ENCODE results near the gene HOXD13. TPM values are rescaled to one million over a fixed set of nuclear protein-coding genes. Genes with fewer than 3 reads are reported as not detected.

Gene HOXD13
- total and polyA plus RNA-seq, 2 of the 8 experiments (the other 6 are each of a cell fraction or from before 2014, with no cell fraction given): not detected

GRCh38 chr2:176126929-176127773 lies 34.6 kb downstream of the HOXD13 start (continued):
- TF ChIP-seq CTCF (IDR thresholded peaks at IDR 0.05; ENCODE audit: control extremely low read depth in 1 of 3, insufficient read depth in 1 of 3, low read depth in 1 of 3, low read length in 3 of 3) (peak; percentile 31 to 74 (median 68)), SIX5 (IDR thresholded peaks at IDR 0.05; ENCODE audit: low read depth, low read length) (no peak), EZH2 (IDR thresholded peaks at IDR 0.05; ENCODE audit: low read depth, low read length, severe bottlenecking) (no peak), RXRA (IDR thresholded peaks at IDR 0.05; ENCODE audit: insufficient read depth, low read depth, low read length) (no peak), POU5F1 (IDR thresholded peaks at IDR 0.05; ENCODE audit: low read depth, low read length) (no peak), EGR1 (IDR thresholded peaks at IDR 0.05; ENCODE audit: borderline replicate concordance, low read depth, low read length) (no peak), BCL11A (IDR thresholded peaks at IDR 0.05; ENCODE audit: low read depth in 2 of 2, low read length in 2 of 2) (no peak), RFX5 (IDR thresholded peaks at IDR 0.05; ENCODE audit: borderline replicate concordance, low read depth, low read length) (no peak), TEAD4 (IDR thresholded peaks at IDR 0.05; ENCODE audit: low read depth, low read length) (no peak), RAD21 (IDR thresholded peaks at IDR 0.05 in 1 of 2, conservative IDR thresholded peaks at IDR 0.05 in 1 of 2; ENCODE audit: low read depth in 2 of 2, low read length in 2 of 2) (peak; percentile 85 to 86)

All from H1 (cell line).